ENCODE results near the gene ACOXL.
A peak's percentile ranks its signal among the peaks of the same experiment; 100 is the strongest.

Gene ACOXL

DNA sequence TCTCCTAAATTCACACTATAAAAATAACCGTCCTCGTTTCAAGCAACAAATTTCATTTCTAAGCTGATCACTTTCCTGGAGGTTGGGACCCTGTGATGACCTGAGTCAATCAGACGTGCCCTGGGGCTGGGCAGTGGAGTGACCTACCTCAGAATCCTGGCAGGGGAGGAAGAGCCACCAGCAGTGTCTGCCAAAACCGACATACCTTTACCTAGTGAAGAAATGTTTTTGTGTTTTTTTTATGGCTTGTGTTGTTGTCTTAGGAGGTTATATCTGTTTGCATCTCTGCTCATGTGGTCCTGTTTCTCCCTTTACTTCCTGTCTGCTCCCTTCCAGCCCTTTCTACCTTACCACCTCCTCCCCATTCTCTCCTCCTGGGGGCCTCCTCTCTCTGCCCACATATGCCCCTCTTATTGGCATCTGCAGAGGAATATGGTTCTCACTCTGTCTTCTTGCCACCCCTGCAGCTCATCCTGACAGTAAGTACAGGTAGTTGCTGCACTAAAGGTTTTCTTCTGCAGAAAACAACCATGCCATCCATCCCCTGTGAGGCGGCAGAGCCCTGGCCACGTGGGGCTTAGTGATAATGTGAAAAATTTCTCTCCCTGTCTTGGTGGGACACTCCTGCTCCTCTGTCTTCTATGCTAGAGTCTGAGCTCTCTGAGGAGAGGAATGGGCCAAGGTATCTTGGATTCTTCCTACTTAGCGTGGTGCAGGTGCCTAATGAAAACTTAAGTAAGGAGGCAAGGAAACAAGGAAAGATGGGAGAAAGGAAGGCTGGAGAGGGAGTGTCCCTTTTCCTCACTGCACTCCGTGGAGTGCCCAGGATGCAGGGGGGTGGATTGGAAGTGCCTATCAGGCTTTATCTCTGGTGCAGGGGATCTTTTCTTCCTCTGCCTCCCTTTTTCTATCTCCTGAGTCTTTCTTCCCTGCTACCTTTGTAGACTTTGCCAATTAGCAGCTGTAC, 15.4 kb downstream of the ACOXL start:
- FAIRE-seq = no peak
- TF ChIP-seq PAX5 (IDR thresholded peaks at IDR 0.05; ENCODE audit: insufficient read depth, low read length, severe bottlenecking) = no peak
- no peak for TF ChIP-seq POLR2AphosphoS5 (IDR thresholded peaks at IDR 0.05; ENCODE audit: low read depth, low read length)
- no peak for TF ChIP-seq SPI1 (IDR thresholded peaks at IDR 0.05; ENCODE audit: low read depth, low read length)
- no peak for TF ChIP-seq POU2F2 (IDR thresholded peaks at IDR 0.05; ENCODE audit: low read depth, low read length)
- TF ChIP-seq TAF1 (IDR thresholded peaks at IDR 0.05; ENCODE audit: low read depth, low read length) = no peak
- no peak for TF ChIP-seq POLR2A (IDR thresholded peaks at IDR 0.05; ENCODE audit: low read depth, low read length)
- DNase-seq (ENCODE audit: insufficient read length, low spot score) = no peak

- peak; percentile 98 for FAIRE-seq
- DNase-seq (ENCODE audit: insufficient read length, low spot score) = peak; percentile 61
- TF ChIP-seq POU2F2 (IDR thresholded peaks at IDR 0.05; ENCODE audit: low read depth, low read length) (peak; percentile 74), PAX5 (IDR thresholded peaks at IDR 0.05; ENCODE audit: insufficient read depth, low read length, severe bottlenecking) (peak; percentile 32), SPI1 (IDR thresholded peaks at IDR 0.05; ENCODE audit: low read depth, low read length) (no peak), POLR2A (IDR thresholded peaks at IDR 0.05; ENCODE audit: low read depth, low read length) (no peak), POLR2AphosphoS5 (IDR thresholded peaks at IDR 0.05; ENCODE audit: low read depth, low read length) (peak; percentile 50; the same call in 1 of the 2 replicates), TAF1 (IDR thresholded peaks at IDR 0.05; ENCODE audit: low read depth, low read length) (no peak)
These were observed 16.1 kb downstream of the ACOXL start for GRCh38 chr2:110748489-110748867.

DNA sequence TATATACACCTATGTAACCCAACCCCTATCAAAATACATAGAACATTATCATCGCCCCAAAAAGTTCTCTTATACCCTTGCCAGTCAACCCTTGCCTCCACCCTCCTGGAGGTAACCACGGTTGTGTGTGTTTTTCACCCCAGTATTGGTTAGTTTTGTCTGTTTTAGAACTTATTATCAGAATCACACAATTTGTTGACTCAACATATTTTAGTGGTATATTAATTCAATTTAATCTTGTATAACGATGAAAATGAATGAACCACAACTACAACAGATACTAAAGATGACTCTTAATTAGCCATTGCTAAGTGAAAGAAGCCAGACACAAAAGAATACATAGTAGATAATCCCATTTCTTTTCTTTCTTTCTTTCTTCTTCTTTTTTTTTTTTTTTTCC, 19.3 kb downstream of the ACOXL start:
- TF ChIP-seq PAX5 (IDR thresholded peaks at IDR 0.05; ENCODE audit: insufficient read depth, low read length, severe bottlenecking) (no peak), POLR2AphosphoS5 (IDR thresholded peaks at IDR 0.05; ENCODE audit: low read depth, low read length) (no peak)
- FAIRE-seq = no peak

GRCh38 chr2:110752871-110753270, 20.5 kb downstream of the ACOXL start:
- FAIRE-seq (no peak), DNase-seq (ENCODE audit: insufficient read length, low spot score) (no peak)
- TF ChIP-seq PAX5 (IDR thresholded peaks at IDR 0.05; ENCODE audit: insufficient read depth, low read length, severe bottlenecking) = no peak
- no peak for TF ChIP-seq POU2F2 (IDR thresholded peaks at IDR 0.05; ENCODE audit: low read depth, low read length)
- TF ChIP-seq POLR2A (IDR thresholded peaks at IDR 0.05; ENCODE audit: low read depth, low read length) = no peak
- no peak for TF ChIP-seq POLR2AphosphoS5 (IDR thresholded peaks at IDR 0.05; ENCODE audit: low read depth, low read length)
- TF ChIP-seq TAF1 (IDR thresholded peaks at IDR 0.05; ENCODE audit: low read depth, low read length) = no peak
- no peak for TF ChIP-seq SPI1 (IDR thresholded peaks at IDR 0.05; ENCODE audit: low read depth, low read length)

More for the DNA sequence above, 19.3 kb downstream of the ACOXL start:
- no peak for DNase-seq (ENCODE audit: insufficient read length, low spot score)

DNA sequence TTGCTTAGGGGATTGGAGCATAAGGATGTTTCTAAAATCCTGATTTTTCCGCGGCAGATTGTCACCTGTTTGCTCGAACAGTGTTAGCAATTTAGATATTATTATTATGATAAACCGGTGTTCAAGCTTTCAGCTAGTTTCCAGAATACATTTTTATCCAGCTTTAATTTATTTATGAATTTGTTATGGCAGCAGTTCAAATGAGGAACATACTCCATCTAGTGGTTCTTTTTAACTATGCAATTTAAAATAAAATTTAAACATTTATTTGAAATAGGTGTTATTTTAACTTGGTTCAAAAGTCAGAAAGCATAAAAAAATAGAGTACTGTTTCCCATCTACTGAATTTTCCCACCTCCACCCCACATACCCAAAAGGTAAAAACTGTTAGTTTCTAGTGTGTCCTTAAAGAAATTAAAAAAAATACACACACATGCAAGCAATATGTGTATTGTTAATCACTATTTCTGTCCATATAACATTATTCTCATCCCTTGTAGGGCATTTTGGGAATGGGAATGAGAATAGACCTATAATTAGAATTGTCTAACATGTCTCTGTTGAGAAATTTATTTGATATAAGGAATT, 23.2 kb downstream of the ACOXL start:
- FAIRE-seq (no peak), DNase-seq (ENCODE audit: insufficient read length, low spot score) (no peak)
- TF ChIP-seq TAF1 (IDR thresholded peaks at IDR 0.05; ENCODE audit: low read depth, low read length) (no peak), POU2F2 (IDR thresholded peaks at IDR 0.05; ENCODE audit: low read depth, low read length) (no peak), SPI1 (IDR thresholded peaks at IDR 0.05; ENCODE audit: low read depth, low read length) (no peak)

- DNase-seq (ENCODE audit: insufficient read length, low spot score) = no peak
- no peak for TF ChIP-seq PAX5 (IDR thresholded peaks at IDR 0.05; ENCODE audit: insufficient read depth, low read length, severe bottlenecking)
- no peak for FAIRE-seq
These were observed 27.0 kb downstream of the ACOXL start for GRCh38 chr2:110759411-110759810.

DNA sequence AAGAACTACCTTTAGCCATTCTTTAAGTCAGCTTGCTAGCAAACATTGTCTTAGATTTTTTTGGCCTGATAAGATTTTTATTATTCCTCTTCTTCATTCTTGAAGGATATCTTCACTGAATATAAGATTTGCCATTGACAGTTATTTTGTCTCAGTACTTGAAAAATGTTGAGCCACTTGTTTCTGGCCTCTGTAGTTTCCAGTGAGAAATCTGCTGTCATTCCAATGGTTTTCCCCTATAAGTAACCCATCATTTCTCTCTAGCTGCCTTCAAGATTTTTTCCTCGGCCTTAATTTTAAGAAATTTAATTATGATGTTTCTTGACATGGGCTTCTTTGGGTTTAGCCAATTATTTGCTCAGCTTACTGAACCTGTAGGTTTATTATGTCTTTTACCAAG, 32.6 kb downstream of the ACOXL start:
- no peak for DNase-seq (ENCODE audit: insufficient read length, low spot score)
- no peak for FAIRE-seq
- TF ChIP-seq TAF1 (IDR thresholded peaks at IDR 0.05; ENCODE audit: low read depth, low read length) = no peak
- no peak for TF ChIP-seq POU2F2 (IDR thresholded peaks at IDR 0.05; ENCODE audit: low read depth, low read length)
- TF ChIP-seq POLR2AphosphoS5 (IDR thresholded peaks at IDR 0.05; ENCODE audit: low read depth, low read length) = no peak
- no peak for TF ChIP-seq SPI1 (IDR thresholded peaks at IDR 0.05; ENCODE audit: low read depth, low read length)
- no peak for TF ChIP-seq PAX5 (IDR thresholded peaks at IDR 0.05; ENCODE audit: insufficient read depth, low read length, severe bottlenecking)
- TF ChIP-seq POLR2A (IDR thresholded peaks at IDR 0.05; ENCODE audit: low read depth, low read length) = no peak

GRCh38 chr2:110766291-110766690, 33.9 kb downstream of the ACOXL start:
- DNase-seq (ENCODE audit: insufficient read length, low spot score) (no peak), FAIRE-seq (no peak)
- TF ChIP-seq PAX5 (IDR thresholded peaks at IDR 0.05; ENCODE audit: insufficient read depth, low read length, severe bottlenecking) (no peak), POU2F2 (IDR thresholded peaks at IDR 0.05; ENCODE audit: low read depth, low read length) (no peak), POLR2AphosphoS5 (IDR thresholded peaks at IDR 0.05; ENCODE audit: low read depth, low read length) (no peak), POLR2A (IDR thresholded peaks at IDR 0.05; ENCODE audit: low read depth, low read length) (no peak), SPI1 (IDR thresholded peaks at IDR 0.05; ENCODE audit: low read depth, low read length) (no peak), TAF1 (IDR thresholded peaks at IDR 0.05; ENCODE audit: low read depth, low read length) (no peak)

GRCh38 chr2:110768591-110768990, 36.2 kb downstream of the ACOXL start:
- TF ChIP-seq PAX5 (IDR thresholded peaks at IDR 0.05; ENCODE audit: insufficient read depth, low read length, severe bottlenecking) (no peak), TAF1 (IDR thresholded peaks at IDR 0.05; ENCODE audit: low read depth, low read length) (no peak), POLR2A (IDR thresholded peaks at IDR 0.05; ENCODE audit: low read depth, low read length) (no peak), POLR2AphosphoS5 (IDR thresholded peaks at IDR 0.05; ENCODE audit: low read depth, low read length) (no peak), SPI1 (IDR thresholded peaks at IDR 0.05; ENCODE audit: low read depth, low read length) (no peak), POU2F2 (IDR thresholded peaks at IDR 0.05; ENCODE audit: low read depth, low read length) (no peak)
- FAIRE-seq = no peak
- no peak for DNase-seq (ENCODE audit: insufficient read length, low spot score)
